HG02870 (cell line): Measurements from ENCODE around the gene RMC1.
A peak's percentile ranks its signal among the peaks of the same experiment; 100 is the strongest.
"Not testable (repeated sequence)": the region's sequence is repeated elsewhere in the genome, so short reads cannot be mapped to it uniquely, and the experiment has no call there.

Experiments
- ATAC-seq: cut with Tn5 transposase; IDR thresholded peaks from one replicate; pipeline ENCODE4 v1.9.1; 2021; ENCODE audit warnings: mild to moderate bottlenecking, moderate library complexity; ENCODE audit not compliant: unreplicated experiment

The RMC1 gene

DNA sequence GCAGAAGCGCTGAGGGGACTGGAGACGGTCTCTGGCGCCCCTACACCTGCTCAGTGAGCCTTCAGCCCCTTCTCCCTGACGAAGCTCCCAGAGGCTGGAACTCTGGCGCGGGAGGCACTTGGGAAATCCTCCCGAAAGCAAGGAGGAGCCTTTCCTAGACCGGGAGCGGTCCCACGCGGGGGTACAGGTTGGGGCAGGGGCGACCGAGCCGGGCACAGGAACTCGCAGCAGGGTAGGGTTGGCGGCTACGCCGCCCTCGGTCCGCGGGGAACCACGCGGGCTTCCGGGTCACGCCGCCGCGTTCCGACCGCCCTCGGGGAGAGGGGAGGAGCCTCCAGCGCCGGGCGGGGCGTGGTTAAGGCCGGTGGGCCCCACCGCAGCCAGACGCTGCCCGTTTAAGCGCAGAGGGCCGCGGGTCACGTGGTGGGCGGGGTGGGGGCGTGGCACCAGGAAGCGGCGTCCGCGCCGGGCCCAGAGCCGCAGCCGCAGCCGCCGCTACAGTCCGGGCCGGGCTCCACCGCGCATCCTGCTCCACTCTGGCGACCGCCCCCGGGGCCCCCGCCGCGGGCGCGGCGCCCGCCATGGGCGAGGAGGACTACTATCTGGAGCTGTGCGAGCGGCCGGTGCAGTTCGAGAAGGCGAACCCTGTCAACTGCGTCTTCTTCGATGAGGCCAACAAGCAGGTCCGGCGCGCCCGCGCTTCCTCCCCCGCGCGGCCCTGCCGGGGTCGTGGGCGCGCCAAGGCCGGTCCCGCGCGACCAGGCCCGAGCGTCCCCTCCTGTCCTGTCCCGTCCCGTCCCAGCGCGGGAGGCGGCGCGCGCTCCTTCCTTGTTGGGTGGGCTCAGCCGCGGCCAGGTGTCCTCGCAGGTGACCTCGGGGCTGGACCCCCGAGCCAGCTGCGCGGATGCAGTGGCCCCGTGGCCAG, at the start of gene RMC1:
Gene RMC1 (plus strand): TSS at position 474 of the 925 bp plus-strand sequence. CDS start 108 bp downstream, at position 582.
- ATAC-seq = peak; percentile 73

DNA sequence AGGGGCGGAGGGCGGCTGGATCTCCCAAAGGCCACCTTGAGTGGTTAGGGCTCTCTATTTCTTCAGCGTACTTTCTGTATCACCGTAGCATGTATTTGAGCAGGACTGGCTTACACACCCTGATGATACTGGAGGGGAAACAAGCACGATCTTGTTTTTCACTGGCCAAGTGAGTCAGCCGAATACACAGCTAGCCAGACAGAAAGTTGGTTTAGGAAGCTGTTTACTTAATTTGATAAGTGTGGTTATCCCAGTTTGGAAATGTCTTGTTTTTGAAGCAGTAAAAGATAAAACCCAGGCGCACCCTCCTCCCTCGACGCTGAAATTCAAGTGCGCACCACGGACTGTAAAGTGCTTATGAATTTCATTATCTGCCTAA, 49.6 kb upstream of the RMC1 start:
- ATAC-seq = peak; percentile 14

DNA sequence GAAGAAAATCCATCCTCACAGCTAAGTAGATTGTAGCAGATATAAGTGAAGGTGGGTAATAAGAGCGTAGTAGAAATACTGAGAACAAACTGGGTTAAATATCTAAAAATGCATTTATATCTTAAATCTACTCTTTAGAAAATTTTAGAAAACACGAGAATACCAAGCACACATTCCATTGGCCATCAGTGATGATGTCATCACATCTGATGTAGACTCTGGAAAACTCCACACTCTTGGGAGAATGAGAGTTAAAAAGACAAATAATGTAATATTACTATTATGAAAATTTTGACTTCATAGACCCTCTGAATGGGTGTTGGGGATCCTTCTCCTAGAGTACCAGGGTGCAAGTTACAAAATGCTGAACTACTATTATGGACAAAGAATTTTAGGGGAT, 46.5 kb upstream of the RMC1 start:
- no peak for ATAC-seq

DNA sequence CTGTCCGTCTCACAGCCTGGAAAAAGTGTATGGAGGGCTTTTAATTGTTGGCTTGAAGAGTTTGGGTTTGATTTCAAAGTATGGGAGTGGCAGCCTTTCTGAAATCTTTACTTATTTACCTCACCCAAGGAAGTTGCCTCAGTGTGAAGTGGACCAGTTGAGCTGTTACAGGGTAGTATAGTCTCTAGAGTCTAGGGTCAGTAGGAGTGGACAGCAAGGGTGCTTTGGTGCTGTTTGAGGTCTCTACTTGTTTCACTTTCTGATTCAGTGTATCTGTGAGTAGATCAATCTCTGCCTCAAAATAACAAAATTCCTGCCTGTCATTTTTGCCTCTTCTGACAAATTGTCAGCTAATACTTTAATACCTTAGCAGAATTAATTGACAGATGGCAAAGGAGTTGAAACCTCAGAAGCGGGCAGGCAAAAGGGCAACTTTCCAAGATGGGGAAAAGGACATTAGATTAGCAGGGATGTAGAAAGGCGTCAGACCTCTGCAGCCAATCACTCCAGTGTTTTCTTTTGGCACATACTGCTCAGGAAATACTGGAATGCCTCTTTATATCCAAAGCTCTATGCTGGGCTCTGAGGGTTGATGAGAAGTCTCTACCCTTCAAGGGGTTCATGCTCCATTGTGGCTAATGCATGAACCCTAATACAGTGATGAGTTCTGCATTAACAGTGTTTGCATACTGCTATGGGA, 44.3 kb upstream of the RMC1 start:
- no peak for ATAC-seq

DNA sequence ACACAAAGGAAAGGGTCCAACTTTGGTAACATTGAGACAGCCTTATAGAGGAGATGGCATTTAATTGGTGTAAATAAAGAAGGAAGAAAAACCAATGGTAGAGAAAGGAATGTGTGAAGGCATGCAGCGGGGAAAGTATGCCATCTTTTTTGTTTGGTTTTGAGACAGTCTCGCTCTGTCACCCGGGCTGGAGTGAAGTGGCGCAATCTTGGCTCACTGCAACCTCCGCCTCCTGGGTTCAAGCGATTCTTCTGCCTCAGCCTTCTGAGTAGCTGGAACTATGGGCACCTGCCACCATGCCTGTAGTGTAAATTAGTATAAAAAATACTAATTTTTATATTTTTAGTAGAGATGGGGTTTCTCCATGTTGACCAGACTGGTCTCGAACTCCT, 43.8 kb upstream of the RMC1 start:
- ATAC-seq = no peak

DNA sequence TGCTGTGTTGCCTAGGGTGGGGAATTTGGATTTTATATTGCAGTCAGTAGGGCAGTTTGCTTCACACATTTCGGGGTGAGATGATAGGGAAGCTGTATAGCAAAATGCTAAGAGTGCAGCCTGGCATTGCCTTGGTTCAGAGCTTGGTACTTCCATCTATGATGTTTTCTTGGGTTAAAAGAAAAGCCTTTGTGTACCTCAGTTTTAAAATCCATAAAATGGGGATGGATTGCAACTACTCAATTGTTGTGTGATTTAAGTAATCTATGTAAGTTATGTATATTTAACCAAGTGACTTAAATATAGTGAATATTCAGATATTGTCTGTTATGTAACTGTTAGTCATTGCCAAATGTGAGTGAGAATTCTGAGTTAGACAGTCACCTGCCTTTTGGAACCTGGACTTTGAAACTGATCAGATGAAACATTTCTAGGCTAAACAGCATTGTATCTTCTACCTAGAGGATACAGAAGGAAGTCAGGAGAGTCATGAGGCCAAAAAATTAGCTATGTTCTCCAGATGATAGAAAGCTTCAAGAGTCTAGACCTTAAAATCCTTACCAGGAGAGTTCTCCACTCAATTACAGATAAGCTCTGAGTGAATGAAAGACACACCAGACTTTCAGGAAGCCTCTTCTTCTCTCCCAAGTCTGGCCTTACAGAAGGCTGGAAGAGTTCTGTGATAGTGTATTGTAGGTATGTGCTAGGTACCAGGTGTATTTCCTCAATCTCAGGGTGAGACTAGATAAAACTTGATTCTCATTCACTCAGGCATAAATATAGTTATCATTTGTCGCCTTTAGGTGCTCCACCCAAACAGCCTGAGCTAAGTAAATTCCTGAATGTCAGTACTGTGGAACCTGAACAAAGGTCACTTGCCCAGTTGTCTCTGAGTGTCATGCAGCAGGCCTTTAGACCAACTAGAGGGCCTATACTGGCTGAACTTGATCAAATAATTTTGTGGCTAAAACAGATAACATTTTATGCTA, 42.7 kb upstream of the RMC1 start:
- ATAC-seq = no peak

DNA sequence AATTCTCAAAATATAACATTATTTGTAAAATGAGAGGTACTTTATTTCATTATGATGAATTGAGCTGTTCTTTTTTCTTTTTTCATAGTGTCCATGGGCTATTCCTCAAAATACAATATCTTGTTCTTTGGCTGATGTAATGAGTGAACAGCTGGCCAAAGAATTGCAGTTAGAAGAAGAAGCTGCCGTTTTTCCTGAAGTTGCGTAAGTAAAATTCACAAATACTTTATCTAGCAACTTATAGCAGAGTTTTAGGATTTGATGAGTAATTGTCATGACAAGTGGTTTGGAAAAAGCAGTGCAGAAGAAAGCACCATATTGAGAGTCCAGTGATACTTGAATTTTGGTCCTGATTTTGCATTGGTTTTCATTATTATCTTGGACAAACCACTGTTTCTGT, 40.4 kb upstream of the RMC1 start:
- ATAC-seq = no peak

DNA sequence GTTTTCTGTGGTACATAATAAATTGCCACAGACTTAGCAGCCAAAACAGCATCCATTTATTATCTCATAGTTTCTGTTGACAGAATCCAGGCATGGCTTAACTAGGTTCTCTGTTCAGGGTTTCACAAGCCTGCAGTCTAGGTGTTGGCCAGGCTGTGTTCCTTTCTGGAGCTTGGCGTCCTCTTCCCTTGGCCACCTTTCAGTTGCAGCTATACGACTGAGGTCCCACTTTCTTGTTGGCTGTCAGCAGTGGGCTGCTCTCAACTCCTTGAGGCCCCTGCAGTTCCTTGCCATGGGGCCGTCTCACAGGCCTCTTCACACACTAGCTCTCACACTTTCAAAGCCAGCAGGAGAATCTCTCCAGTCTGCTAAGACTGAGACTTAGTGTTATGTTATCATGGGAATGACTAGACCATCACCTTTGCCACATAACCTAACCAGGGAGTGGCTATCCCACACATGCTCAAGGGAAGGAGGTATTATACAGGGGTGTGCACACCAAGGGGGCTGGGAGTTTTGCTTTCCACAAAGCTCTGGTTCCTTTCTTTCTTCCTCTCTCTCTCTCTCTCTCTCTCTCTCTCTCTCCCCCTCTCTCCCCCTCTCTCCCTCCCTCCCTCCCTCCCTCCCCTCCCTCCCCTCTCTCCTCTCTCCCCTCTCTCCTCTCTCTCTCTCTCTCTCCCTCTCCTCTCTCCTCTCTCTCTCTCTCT, 34.4 kb upstream of the RMC1 start:
- ATAC-seq = no peak

DNA sequence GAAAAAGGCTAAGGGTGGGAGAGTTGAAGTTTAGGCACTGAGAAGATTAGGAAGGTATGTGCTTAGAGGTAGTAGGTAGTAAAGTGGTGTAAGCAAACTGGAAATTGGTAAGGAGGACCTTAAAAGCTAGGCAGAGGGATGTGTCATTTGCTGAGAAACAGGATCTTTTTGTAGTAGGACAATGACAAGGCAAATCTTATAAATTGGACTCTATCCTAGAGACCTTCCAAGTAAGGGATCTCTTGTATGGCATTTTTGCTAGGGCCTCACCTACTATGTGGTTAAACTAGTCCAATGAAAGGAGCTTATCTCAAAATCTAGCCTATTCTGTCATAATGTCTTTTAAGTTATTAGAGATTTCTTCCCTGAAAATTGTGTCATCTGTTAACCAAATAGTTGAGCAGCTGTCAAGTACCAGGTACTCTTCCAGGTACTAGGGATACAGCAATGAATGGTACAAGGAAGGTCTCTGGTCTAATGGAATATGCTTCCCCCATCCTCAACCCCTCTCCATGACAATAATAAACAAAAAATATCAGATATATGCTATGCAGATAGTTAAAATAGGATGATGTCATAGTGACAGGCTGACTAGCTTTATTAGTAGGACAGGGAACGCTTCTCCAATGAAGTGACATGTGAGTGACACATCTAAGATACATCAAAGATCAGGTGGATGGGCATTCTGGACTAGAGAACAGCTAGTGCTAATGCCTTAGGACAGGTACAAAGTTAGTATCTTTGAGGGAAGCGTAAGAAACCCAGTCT, 32.5 kb upstream of the RMC1 start:
- ATAC-seq = no peak

DNA sequence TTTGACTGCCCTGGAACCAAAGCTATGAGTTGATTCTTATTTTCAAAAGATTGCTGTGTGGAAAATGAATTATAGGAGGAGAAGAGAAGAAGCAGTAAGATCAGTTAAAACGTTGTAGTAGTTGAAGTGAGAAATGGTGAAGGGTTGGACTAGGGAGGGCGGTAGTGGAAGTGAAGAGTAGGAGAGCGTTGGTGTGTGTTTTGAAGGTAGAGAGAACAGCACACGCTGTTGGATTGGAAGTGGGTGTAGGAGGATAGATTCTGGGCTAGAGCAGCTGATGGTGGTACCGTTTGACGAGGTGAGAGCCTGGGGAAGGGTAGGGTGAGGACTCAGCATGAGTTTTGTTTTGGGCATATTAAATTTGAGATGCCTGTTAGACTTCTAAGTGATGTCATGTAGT, 31.8 kb upstream of the RMC1 start:
- no peak for ATAC-seq

DNA sequence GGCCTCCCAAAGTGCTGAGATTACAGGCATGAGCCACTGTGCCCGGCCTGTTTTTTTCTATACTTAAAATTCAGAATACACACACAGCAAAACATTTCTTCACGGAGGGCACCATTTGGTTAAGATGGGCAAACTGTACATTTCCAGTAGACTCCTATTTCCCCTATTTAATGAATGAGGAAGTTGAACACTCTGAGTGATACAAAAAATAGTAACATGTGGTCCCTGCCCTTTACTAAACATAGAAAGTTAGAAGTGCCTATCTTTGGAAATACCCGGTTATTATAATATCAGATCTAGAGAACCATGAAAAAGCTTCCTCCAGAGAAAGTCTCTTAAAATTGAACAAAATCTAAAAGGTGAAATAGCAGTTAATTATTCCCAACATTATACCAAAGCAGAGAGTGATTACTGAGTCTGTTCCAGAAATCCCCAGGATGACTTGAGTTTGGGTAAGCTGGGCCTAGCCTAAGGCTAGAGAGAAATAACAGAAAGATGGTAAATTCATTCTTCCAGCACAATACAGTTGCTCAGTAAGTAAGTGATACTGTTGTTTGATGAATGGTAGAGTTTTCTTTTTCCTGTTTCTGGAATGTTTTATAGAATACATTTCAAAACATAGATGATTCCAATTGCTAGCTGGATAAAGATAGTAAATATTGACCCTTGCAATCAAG, 23.3 kb upstream of the RMC1 start:
- no peak for ATAC-seq

DNA sequence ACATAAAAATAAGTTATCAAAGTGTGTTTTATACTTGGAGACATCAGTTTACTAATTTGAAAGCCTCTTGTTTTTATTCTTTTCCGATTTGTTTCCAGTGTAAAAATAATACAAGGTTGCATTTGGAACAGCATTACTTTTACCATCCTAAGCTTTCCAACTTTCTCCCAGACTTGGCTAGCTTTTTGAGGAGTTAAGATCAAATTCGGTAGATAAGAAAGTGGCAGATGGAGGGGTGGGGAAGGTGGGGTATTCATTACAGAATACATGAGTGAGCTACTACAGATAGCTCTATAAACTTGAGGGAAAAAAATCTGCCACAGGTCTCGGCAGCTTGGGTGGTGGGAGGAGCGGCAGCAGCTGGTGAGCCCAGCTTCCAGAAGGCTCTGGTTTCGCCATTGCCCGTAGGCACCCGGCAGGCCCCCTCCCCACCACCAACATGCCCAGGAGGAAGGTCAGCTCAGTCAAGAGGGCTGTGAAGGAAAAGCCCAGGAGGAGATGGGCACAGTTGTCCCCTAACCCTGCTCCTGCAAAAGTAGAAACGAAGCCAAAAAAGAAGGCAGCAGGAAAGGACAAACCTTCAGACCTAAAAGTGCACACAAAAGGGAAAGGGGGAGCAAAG, 18.6 kb upstream of the RMC1 start:
- ATAC-seq = no peak

DNA sequence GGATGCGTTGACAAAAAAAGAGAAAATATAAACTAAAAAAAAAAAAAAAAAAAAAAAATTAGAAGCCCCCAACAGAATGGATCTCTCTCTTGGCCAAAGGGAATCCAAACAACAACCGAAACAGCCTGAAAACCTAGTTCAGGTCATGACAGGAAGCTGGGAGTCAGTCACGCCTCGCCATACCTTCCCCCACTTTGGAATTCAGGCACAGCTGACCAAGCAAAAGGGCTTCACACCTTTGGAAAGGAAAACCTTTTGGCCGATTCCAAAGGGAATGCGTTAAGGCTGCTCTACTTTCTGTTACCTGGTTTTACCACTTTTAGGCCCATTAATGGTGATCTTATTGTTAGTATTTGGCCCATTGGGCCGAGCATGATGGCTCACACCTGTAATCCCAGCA, 17.9 kb upstream of the RMC1 start:
- no peak for ATAC-seq

DNA sequence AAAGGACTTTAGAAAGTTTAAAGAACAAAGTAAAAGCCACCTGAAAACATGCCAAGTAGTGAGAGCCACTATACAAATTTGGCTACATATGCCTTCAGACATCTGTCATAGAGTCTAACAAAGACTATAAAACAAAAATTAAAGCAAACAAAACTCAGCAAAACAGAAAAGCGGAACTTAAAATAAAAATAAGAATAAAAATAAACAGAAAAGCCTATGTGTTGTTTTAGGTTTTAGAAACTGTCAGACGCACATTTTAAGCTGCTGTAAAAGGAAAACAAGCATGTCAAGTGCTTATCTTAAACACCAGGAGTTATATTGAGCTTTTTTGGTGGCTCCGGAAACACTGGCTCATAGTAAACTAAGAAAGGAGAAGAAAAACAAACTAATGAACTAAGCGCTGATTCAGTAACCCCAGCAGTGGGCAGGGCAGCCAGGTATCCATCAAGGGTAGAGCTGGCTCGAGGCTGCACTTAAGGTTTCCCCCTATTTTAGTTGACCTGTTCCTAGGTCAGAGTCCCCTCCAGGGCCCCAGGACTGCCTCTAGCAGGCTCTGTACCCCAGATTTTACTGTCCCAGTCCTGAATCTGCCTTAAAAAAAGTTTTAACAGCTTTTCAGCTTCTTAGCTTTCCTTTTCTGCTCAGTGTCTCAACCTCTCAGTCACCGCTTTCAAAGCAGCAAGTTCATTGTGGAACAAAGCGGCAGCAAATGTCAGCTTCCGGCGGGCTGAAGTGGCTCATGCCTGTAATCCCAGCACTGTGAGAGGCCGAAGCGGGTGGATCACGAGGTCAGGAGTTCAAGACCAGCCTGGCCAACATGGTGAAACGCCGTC, 15.4 kb upstream of the RMC1 start:
- no peak for ATAC-seq

DNA sequence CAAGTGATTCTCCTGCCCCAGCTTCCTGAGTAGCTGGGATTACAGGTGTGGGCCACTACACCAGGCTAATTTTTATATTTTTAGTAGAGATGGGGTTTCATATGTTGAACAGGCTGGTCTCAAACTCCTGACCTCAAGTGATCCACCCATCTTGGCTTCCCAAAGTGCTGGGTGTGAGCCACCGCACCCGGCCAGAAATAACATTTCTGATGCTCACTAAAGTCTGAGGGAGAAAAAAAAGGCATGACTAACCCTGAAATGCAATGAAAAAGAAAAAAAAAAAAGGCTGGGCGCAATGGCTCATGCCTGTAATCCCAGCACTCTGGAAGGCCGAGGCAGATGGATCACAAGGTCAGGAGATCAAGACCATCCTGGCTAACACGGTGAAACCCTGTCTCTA, 13.7 kb upstream of the RMC1 start:
- not testable (repeated sequence) for ATAC-seq

DNA sequence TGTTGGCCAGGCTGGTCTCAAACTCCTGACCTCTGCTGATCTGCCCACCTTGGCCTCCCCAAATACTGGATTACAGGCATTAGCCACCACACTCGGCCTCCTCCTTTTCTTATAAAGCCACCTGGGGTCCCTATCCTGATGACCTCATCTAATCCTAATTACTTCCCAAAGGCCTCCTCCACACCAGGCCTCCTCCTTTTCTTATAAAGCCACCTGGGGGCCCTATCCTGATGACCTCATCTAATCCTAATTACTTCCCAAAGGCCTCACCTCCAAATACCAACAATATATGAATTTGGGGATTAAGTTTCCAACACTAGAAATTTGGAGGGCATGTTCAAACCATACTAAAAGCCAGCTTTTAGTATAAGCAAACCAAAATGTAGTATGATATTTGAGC, 9.7 kb upstream of the RMC1 start:
- ATAC-seq = no peak

DNA sequence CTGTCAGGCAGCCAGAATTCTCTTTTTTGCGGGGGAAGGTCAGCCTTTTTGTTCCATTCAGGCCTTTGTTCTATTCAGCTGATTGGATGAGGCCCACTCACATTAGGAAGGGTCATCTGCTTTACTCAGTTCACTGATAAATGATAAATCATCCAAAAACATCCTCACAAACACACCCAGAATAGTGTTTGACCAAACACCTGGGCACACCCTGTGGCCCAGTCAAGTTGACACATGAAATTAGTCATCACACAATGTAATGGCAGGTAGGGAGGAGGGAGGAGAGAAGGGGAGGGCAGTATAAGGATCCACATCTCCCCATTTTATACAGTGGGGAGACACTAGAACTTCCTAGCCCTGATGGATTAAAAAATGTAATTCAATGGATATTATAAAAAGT, 8.3 kb upstream of the RMC1 start:
- no peak for ATAC-seq
